M059J (cell line): ENCODE measurements around the gene NMRK2. TPM values are rescaled to one million over a fixed set of nuclear protein-coding genes. Genes with fewer than 3 reads are reported as not detected.
"Not testable (repeated sequence)": the region's sequence is repeated elsewhere in the genome, so short reads cannot be mapped to it uniquely, and the experiment has no call there.

Source experiments
- DNase-seq: peaks from one replicate; pipeline ENCODE4 v3.0.0-alpha.2; 2012; ENCODE audit warnings: low read depth
- total RNA-seq: library from RNA; depleted of rRNA; stranded (reverse); fragments of >200 nt; shearing (Covaris generic); gene quantifications from 2 replicates; pipeline ENCODE4 v1.2.3, GENCODE V29; 2014

The NMRK2 gene
- total RNA-seq, 1 experiment from 2014 or later = not detected

DNA sequence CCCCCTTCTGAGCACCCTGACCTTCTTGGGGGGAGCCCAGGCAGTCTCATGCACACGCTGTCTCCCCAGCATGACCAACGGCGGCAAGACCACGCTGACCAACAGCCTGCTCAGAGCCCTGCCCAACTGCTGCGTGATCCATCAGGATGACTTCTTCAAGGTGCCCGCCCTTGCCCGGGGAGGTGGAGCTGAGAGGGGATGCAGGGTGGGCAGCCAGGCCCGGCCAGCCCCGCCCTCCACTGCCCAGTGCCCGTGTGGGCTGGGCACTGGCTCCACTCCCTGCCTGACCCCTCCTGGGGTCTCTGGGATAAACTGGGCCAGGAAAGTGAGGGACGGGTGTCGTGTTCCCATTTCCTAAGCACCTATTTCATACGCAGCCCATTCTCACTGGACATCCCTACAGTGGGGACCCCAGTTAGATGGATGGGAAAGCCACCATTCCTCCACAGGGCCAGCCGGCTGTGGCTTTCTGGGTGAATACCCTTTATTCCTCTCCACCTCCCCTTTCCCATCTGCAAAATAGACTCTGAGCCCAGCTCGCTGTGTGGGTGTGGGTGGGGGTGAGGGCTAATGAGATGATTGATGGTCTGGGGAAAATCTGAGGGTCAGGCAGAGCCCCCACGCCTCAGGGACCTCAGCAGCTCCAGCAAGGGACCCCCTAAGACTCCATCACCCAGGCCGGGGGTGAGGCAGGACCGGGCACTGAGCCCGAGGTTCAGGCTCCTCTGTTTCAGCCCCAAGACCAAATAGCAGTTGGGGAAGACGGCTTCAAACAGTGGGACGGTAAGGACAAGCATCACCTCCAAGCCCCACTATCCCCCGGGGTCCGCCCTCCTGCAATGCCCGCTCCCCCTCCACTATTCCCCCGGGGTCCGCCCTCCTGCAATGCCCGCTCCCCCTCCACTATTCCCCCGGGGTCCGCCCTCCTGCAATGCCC, 3.9 kb downstream of the NMRK2 start:
- no peak for DNase-seq

DNA sequence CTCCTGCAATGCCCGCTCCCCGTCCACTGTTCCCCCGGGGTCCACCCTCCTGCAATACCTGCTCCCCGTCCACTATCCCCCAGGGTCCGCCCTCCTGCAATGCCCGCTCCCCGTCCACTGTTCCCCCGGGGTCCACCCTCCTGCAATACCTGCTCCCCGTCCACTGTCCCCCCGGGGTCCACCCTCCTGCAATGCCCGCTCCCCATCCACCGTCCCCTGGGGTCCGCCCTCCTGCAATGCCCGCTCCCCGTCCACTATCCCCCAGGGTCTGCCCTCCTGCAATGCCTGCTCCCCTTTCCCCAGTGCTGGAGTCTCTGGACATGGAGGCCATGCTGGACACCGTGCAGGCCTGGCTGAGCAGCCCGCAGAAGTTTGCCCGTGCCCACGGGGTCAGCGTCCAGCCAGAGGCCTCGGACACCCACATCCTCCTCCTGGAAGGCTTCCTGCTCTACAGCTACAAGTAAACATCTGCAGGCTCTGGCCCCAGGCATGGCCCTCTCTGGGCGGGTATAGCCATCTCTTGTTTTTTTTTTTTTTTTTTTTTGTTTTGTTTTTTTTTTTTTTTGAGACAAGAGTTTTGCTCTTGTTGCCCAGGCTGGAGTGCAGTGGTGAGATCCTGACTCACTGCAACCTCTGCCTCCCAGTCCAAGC, 5.6 kb downstream of the NMRK2 start:
- DNase-seq = not testable (repeated sequence)

DNA sequence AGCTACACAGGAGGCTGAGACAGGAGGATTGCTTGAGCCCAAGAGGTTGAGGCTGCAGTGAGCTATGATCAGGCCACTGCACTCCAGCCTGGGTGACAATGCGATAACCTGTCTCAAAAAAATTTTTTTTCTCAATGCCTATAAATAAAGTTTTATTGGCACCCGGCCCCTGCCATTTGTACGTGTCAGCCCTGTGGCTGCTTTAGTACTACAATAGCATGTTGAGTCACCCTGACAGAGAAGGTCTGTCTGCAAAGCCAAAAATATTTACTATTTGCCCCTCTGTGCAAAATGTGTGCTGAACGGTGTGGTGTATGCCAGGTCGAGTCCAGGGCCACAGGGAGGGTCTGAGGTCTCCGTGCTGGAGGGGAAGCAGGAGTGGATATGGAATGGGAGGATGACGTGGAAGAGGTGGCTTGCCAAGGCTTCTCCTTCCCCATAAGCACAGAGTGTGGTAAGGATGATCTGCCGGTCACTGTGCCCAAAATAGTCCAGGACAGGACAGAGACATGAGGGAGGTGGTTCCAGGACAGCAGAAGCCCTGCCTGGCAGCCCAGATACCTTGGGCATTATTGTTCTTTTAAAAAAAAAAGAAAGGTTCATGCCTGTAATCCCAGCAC, 10.0 kb downstream of the NMRK2 start:
- DNase-seq = peak; percentile 30

DNA sequence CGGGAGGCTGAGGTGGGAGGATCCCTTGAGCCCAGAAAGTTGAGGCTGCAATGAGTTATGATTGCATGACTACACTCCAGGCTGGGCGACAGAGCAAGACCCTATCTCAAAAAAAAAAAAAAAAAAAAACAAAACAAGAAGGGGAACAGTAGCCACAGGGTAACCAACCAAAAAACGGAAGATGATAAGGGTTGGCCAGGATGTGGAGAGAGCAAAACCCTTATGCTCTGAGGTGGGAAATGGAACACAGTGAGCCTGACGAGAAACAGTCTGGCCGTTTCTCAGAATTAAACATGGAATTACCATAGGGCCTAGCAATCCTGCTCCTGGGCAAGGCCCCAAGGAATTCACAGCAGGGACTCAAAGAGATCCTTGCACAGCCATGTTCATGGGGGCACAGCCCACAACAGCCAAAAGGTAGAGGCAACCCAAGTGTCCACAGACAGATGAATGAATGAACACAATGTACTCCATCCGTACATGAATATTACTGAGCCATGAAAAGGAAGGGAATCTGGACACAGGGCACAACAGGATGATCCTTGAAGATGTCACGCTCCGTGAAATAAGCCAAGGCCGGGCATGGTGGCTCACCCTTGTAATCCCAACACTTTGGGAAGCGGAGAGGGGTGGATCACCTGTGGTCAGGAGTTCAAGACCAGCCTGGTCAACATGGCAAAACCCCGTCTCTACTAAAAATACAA, 11.3 kb downstream of the NMRK2 start:
- no peak for DNase-seq

DNA sequence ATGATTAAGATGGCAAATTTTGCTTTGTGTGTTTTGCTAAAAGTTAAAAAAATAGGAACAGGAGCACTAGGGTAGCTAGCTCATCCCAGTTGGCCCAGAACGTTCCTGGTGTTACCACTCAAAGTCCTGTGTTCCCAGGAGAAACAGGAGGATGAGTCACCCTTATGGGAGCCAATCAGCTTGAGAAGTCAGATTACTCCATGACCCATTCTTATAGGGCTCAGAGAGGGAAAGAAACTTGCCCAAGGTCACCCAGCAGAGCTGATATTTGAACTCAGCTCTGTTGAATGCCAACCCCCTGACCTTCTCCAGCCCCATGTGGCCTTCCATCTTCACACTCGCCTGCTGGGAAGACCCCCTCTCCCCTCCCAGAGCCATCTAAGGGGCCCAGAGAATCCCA, 13.0 kb downstream of the NMRK2 start:
- DNase-seq = peak; percentile 32

DNA sequence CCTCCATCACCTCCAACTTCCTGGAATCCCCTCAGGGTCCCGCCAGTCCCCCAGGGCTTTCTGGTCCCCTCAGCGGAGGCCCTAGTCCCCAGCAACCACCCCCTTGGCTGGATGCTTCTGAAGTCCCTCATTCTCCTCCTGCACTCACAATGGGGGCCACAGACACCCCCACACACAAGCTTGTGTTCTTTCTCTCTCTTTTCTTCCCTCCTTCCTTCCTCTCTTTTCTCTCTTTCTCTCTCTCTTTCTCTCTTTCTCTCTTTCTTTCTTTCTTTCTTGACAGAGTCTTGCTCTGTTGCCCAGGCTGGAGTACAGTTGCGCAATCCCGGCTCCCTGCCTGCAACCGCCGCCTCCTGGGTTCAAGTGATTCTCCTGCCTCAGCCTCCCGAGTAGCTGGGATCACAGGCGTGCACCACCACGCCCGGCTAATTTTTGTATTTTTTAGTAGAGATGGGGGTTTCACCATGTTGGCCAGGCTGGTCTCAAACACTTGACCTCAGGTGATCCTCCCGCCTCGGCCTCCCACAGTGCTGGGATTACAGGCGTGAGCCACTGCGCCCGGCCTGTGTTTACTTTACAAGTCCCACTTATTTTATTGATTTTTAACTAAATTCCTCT, 14.6 kb downstream of the NMRK2 start:
- not testable (repeated sequence) for DNase-seq

DNA sequence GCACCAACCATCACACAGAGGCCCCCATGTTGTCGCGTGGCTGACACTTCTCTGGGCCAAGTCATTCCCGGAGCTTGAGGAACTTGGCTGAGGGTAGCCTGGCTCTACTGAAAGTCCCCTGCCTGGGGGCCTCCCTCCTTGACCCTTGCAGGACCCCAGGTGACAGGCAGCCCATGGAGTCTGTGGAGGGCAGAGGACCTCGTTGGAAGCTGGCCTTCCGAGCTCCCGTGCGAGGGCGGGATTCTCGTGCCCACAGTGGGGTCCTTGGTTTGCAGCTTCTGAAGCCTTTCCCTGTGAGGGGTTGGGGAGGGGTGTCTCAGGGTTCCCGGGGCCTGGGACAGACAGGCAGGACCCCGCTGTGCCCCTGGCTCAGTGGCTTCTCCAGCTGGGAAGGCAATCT, 16.4 kb downstream of the NMRK2 start:
- no peak for DNase-seq

DNA sequence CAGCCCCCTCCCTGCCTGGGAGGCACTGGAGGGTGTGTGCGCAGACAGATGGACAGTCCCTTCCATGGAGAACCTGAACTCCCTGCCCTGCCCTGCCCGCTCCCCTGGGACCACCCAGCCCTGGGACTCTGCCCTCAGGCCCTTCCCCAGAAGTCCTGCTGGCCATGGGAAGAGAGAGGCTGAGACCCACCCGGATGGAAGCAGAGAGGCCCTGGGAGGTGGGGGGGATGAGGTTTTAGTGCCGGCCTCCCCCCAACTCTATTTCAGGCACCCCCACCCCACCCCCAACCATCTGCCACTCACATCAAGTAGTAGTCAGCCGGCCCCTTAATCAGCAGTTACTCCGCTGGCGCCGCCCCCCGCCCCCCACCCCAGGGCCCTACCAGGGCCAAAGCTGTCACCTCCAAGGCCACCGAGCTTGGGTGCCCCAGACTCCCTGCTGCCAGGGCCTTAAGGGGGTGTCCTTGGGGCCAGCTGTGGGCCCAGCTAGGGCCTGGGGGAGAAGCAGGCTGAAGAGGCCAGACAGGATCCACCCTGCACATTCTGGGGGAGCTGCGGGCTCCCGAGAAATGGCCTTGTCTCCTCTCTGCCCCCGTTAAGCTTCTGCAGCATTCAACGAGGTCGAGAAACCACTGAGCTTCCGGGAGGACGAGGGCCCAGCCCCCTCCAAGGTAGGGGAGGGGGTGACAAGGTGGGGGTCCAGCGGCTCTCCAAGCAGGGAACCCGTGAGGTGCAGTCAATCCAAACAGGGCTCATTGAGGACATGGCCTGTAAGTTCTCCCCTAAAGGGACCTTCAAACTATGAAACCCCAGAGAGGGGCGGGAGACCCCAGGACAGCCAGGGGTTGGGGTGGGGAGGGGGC, 17.4 kb downstream of the NMRK2 start:
- no peak for DNase-seq

DNA sequence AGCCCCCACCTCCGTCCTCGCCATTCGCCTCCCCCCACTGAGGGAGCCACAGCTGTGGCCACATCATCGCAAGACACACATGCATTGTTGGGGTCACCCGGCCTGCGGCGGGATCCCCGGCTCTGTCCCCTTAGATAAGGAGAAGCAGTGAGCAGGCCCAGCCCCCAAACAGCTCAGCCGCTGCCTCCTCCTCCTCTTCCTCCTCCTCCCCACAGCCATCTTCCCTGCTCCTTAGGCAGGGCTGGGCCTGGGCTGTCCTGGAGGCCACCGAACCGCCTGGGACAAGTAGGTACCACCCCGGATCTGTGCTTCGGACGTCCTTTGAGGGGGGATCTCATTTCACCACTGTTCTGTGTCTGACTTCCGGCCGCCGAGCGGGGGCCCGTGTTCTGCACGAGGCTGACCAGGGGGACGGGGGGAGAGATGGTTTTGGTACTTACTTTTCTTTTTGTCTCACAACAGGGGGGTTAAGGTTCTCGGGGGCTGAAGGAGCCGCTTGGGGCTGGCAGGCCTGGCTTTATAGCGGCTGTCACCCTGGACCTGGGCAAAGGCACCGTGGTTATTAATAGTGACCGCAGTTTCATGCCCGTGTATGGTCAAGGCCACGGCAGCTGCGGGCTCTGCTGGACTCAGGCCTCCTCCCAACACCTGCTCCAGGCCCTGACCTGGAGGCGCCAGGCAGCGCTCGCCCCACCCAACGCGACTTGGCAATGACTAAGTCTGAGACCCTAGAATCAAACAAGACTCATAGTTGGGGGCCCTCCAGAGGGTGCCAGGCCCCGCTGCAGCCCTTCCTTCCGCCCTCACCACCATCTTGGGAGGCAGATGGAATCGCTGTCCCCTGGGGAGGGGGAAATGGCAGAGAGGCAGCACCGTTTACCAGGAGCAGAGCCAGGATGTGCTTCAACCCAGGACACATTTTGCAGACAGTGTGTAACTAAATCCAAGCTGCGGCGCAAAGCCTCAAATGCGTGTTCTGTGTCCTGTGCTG, 18.3 kb downstream of the NMRK2 start:
- no peak for DNase-seq

DNA sequence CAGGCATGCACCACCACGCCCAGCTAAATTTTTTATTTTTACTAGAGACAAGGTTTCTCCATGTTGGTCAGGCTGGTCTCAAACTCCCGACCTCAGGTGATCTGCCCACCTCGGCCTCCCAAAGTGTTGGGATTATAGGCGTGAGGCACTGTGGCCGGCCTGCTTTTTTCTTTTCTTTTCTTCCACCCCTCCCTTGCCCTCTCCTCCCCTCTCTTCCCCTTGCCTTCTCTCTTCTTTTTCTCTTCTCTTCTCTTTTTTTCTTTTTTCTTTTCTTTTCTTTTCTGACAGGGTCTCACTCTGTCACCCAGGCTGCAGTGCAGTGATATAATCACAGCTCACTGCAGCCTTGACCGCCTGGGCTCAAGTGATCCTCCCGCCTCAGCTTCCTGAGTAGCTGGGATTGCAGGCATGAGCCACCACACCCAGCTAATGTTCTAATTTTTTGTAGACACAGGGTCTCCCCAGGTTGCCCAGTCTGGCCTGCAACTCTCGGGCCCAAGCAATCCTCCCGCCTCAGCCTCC, 19.9 kb downstream of the NMRK2 start:
- not testable (repeated sequence) for DNase-seq

DNA sequence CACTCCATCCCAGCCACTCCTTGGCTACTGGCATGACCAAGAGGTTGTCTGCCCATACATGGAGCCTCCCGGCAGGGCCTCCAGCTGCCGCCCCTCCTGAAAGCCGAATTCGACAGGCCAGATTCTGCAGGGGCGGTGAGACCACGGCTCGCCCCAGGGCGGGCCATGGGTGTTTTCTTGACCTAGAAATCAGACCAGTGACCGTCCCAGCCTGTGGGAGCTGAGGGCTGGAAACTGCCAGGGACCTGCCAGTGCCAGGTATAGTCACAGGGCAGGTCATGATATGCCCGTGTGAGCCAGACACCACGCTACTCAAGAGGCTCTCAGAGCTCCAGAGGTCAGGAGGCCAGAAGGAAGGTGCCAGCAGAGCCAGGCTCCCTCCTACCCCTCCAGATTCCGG, 21.2 kb downstream of the NMRK2 start:
- DNase-seq = no peak

DNA sequence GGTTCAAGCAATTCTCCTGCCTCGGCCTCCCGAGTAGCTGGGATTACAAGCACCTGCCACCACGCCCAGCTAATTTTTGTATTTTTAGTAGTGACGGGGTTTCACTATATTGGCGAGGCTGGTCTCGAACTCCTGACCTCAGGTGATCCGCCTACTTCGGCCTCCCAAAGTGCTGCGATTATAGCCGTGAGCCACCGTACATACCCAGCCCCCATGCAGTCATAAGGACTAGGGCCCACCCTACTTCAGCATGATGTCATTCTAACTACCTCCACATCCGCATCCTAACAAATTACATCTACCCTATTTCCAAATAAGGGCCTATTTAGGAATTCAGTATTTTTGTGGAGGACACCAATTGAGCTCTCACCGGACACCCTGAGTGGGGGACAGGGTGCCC, 22.4 kb downstream of the NMRK2 start:
- not testable (repeated sequence) for DNase-seq

DNA sequence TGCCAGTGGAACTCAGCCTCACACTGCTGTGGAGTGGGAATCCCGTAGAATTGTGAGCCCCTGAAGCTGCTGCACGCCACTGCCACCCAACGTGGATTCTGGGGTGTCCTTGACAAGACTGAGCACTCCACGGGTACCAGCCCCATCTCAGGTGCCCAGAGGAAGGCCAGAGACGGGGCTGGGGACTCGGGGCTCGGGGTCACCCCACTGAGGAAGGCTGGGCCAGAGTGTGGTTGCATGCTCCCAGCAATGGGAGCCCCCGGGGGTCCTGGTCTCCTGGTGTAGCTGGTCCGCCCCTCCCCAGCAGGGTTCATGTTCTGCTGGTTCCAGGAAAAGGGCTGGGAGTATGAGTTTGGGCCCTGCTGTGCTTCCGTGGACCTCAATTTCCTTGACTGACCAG, 22.8 kb downstream of the NMRK2 start:
- no peak for DNase-seq

DNA sequence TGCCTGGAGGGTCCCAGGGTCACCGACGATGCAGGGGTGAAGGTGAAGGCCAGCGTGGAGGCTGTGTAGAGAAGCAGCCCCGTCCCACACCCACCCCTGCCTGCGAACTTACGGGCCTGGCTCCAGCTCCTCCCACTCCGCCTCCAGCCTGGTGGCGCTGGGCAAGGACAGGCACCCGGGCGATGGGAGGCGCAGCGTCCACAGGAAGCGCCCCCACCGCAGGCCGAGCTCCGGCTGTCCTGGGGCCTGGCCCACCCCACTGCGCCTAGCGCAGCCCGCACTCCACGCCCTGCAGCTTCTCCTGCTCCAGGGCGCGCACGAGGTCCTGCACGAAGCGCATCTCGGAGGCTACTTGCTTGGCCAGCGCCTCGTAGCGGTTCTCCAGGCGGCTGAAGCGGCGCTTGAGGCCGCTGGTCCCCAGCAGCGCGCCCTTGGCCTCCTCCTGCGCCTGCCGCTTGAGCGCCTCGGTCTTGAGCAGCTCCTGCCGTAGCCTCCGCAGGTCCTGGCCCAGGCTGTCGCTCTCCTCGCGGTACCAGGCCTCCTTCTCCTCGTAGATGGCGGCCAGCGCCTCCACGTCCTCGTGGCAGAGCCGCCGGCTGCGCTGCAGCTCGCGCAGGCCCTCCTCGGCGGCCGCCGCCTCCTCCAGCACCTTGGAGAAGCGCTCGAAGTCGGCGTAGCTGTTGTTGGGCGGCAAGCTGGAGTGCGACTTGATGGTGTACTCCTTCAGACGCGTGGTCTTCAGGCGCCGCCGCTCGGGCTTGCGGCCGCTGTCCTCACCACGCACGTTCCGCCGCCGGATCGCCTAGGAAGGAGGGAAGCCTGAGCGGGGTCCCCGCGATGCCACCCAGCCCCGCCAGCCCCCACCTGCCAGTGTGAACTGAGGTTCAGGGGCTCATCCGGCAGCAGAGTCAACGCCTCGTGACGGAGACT, 26.2 kb downstream of the NMRK2 start:
- DNase-seq = no peak

DNA sequence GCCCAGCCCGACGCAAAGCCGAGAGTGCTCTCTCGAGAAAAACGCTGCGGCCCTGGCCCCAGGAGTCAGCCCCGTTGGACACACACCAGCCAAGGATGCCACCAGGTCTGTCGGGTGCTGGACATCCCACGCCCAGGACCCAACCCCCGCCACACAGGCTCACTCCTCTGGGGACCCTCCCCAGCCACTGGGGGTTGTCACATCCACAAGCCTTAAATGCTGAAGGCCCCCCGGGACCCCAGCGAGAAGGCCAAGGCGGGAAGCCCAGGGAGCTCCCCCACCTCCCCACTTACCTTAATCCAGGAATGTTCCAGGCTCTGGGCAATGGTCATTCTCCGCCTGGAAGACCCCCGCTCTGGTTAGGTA, 26.9 kb downstream of the NMRK2 start:
- no peak for DNase-seq

DNA sequence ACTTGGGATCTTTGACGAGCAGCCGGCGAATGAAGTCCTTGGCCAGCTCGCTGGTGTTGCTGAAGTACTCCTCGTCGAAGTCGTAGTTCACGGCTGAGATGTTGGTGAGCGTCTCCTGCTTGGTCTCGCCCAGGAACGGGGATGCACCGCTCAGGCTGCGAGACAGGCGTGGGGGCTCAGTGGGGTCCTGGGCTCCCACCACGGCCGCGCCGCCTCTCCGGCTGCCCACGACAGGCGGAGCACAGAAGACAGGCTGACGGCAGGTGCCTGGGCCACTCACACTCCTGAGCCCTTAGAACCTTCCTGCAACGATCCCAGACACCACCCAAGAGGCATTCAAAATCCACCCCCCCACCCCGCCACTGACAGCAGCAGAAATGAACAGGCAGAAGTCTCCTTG, 28.1 kb downstream of the NMRK2 start:
- DNase-seq = no peak

DNA sequence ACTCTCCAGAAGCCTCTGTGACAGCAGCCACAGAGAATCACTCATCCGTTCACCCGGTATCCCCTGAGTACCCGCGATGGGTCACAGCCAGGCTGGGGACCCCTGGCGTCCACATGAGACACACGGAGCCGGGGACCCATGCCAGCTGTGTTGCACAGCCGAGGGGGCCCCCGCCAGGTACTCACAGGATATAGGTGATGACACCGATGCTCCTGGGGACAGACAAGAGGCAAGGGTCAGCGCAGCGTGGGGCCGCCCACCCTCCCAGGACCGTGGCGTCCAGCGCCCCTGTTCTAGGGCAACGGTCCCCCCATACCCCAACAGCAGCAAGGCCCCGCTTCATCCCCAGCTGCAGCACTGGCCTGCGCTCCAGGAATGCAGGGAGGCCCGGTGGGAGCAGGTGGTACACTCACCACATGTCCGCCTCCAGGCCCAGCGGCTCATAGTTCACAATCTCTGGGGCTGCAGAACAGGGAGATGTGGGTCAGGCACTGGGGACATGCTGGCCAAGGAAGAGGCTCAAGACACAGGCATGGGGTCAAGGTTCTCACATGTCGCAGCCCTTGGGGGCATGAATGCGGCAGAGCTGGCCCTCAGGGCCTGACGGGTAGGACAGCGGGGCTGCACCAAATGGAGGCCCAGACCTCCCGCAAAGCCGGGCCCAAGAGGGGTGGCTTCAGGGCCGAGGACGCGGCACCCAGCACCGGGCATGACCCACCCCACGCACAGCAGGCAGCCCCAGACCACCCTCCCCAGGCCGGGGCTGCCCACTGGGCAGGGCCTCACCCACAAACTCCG, 30.8 kb downstream of the NMRK2 start:
- DNase-seq = no peak
